ENCODE results near the gene SPATA1.

Gene SPATA1, protein sequence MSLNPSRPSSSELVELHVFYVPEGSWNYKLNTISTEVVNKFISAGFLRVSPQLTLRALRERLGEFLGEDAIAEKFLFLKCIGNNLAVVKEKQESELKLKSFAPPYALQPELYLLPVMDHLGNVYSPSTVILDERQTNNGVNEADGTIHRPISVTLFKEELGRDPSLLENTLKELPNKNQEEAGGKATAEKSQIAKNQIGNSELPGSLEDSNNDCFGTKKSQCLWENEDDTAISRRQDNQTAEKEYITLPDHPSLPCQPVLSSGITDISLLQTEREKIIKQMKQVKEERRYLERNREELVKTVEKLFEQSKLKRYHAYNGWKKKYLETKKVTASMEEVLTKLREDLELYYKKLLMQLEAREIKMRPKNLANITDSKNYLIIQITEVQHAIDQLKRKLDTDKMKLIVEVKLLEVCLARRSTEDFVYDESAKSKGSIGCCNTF

DNA sequence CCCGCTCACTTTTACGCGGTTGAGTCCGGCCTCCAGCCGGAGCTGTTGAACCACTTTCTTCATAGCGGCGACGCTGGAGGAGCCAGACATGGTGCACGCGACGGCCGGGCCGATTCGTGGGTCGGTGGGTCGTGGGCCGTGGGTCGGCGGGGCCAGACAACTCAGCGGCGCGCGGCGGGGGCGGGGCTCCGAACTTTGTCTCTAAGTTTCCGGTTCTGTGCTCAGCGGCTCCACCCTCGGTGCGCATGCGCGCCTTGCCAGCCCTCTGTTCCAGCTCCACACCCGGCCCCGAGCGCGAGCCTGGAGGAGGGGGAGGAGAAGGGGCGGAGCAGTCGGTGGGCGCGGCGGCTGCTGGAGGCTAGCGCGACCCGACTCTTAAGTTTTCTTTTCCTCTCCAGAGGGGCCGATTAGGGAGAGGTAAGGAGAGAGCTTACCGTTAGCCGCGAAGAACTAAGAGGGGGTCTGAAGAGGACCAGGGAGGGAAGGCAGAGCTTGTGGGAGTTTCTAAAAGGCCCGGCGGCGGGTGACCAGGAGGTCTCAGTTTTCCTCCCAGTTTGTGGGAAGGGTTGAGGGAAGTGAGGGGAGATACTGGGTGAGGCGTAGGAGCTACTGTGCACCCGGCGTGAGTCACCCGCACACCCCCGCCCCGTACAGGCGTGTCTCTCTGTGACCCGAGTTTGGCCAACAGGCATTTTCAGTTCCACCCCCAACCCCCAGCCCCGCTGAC, at the start of gene SPATA1, which contains the start of gene GNG5:
Gene SPATA1 (plus strand): TSS at position 385 of the 727 bp plus-strand sequence. CDS start 9,974 bp downstream, outside the sequence.
Gene GNG5 (minus strand): TSS at position 580 of the 727 bp plus-strand sequence. CDS start 490 bp downstream, at position 90.
- Mint-ChIP-seq H3K36me3 (ENCODE audit: low read depth) (peaks cover 31% of the 10 kb centered on the region), H3K27me3 (no peaks in the 10 kb centered on the region), H3K4me3 (peak within 1 kb of the TSS; percentile 93), H3K4me1 (ENCODE audit: low read depth) (peaks cover 52% of the 10 kb centered on the region), H3K9me3 (peaks cover 4% of the 10 kb centered on the region), H3K27ac (peak within 1 kb of the TSS; percentile 97)

- no peaks in the 10 kb centered on the region for H3K36me3 Mint-ChIP-seq (ENCODE audit: low read depth)
- no peaks in the 10 kb centered on the region for H3K4me1 Mint-ChIP-seq (ENCODE audit: low read depth)
- H3K9me3 Mint-ChIP-seq: no peaks in the 10 kb centered on the region
- H3K27ac Mint-ChIP-seq: no peak overlapping the region
- H3K4me3 Mint-ChIP-seq: no peak overlapping the region
- peaks cover 25% of the 10 kb centered on the region for H3K27me3 Mint-ChIP-seq
Observed at GRCh38 chr1:84462118-84462517, 44.1 kb upstream of the SPATA1 start.

- Mint-ChIP-seq H3K4me1 (ENCODE audit: low read depth) (no peaks in the 10 kb centered on the region), H3K4me3 (no peak overlapping the region), H3K27me3 (peaks cover 61% of the 10 kb centered on the region), H3K9me3 (no peaks in the 10 kb centered on the region), H3K36me3 (ENCODE audit: low read depth) (no peaks in the 10 kb centered on the region), H3K27ac (no peak overlapping the region)
Observed at GRCh38 chr1:84467298-84467697, 38.9 kb upstream of the SPATA1 start.

- H3K27ac Mint-ChIP-seq: no peak overlapping the region
- no peak overlapping the region for H3K4me3 Mint-ChIP-seq
- H3K4me1 Mint-ChIP-seq (ENCODE audit: low read depth): peaks cover 20% of the 10 kb centered on the region
- peaks cover 49% of the 10 kb centered on the region for H3K27me3 Mint-ChIP-seq
- H3K9me3 Mint-ChIP-seq: peaks cover 16% of the 10 kb centered on the region
- H3K36me3 Mint-ChIP-seq (ENCODE audit: low read depth): peaks cover 19% of the 10 kb centered on the region
Observed at GRCh38 chr1:84476225-84476624, 30.0 kb upstream of the SPATA1 start.

- peaks cover 43% of the 10 kb centered on the region for H3K4me1 Mint-ChIP-seq (ENCODE audit: low read depth)
- peaks cover 46% of the 10 kb centered on the region for H3K36me3 Mint-ChIP-seq (ENCODE audit: low read depth)
- peak within 1 kb of the TSS; percentile 99 for H3K27ac Mint-ChIP-seq
- peaks cover 16% of the 10 kb centered on the region for H3K9me3 Mint-ChIP-seq
- H3K27me3 Mint-ChIP-seq: peaks cover 23% of the 10 kb centered on the region
- peak within 1 kb of the TSS; percentile 100 for H3K4me3 Mint-ChIP-seq
Observed at GRCh38 chr1:84478876-84479868, 27.0 kb upstream of the SPATA1 start, which contains the start of gene RPF1. TSS of gene RPF1 (plus strand) at chr1:84479266. CDS start at chr1:84479282, 16 bp downstream.

DNA sequence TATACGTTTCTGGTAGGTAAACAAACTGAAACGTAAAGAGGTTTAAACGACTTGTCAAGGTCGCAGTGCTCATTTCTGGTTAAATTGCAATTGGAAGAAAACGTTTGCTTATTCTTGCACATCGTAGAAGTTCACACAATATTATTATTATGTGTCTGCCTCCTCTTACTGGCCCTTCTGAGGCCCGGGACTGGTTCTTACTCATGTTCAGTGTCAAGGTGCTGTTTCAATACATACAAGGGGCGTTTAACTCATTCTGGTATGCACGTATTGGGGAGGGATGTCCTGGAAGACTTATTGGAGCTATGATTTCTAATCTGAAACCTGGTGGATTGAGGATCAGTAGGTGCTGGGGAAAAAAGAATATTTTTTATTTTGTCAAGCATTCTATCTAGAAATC, 26.2 kb upstream of the SPATA1 start:
- Mint-ChIP-seq H3K36me3 (ENCODE audit: low read depth) (peaks cover 54% of the 10 kb centered on the region), H3K27me3 (peaks cover 17% of the 10 kb centered on the region), H3K4me3 (peak overlapping the region; percentile 100), H3K9me3 (peaks cover 16% of the 10 kb centered on the region), H3K4me1 (ENCODE audit: low read depth) (peaks cover 43% of the 10 kb centered on the region), H3K27ac (peak overlapping the region; percentile 70)

GRCh38 chr1:84480650-84481049, 25.5 kb upstream of the SPATA1 start:
- Mint-ChIP-seq H3K27ac (no peak overlapping the region), H3K27me3 (peaks cover 13% of the 10 kb centered on the region), H3K4me1 (ENCODE audit: low read depth) (peaks cover 46% of the 10 kb centered on the region), H3K36me3 (ENCODE audit: low read depth) (peaks cover 59% of the 10 kb centered on the region), H3K9me3 (peaks cover 16% of the 10 kb centered on the region), H3K4me3 (peak overlapping the region; percentile 71)

- peaks cover 10% of the 10 kb centered on the region for H3K27me3 Mint-ChIP-seq
- H3K27ac Mint-ChIP-seq: no peak overlapping the region
- H3K4me3 Mint-ChIP-seq: peak overlapping the region; percentile 68
- H3K36me3 Mint-ChIP-seq (ENCODE audit: low read depth): peaks cover 65% of the 10 kb centered on the region
- peaks cover 52% of the 10 kb centered on the region for H3K4me1 Mint-ChIP-seq (ENCODE audit: low read depth)
- H3K9me3 Mint-ChIP-seq: peaks cover 16% of the 10 kb centered on the region
Observed at GRCh38 chr1:84481317-84481716, 24.9 kb upstream of the SPATA1 start.

GRCh38 chr1:84488107-84488506, 18.1 kb upstream of the SPATA1 start:
- peaks cover 27% of the 10 kb centered on the region for H3K4me1 Mint-ChIP-seq (ENCODE audit: low read depth)
- H3K27ac Mint-ChIP-seq: no peak overlapping the region
- H3K27me3 Mint-ChIP-seq: no peaks in the 10 kb centered on the region
- peaks cover 81% of the 10 kb centered on the region for H3K36me3 Mint-ChIP-seq (ENCODE audit: low read depth)
- no peak overlapping the region for H3K4me3 Mint-ChIP-seq
- H3K9me3 Mint-ChIP-seq: no peaks in the 10 kb centered on the region

DNA sequence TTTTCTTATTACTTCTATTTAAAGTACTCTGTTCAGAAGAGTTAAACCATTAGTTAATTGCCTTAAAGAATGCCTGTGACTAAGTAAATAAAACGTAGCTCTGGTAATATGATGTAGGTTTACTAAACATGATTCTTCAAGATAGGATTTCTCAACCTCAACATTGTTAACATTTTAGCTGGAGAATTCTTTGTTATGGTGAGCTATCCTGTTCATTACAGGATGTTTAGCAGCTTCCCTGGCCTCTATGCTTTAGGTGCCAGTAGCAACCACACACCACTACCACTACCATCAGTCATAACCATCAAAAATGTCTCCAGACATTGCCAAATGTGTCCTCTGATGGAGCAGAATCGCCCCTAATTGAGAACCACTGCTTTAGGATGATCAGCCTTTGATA, 16.4 kb upstream of the SPATA1 start:
- peaks cover 20% of the 10 kb centered on the region for H3K4me1 Mint-ChIP-seq (ENCODE audit: low read depth)
- H3K9me3 Mint-ChIP-seq: no peaks in the 10 kb centered on the region
- peaks cover 77% of the 10 kb centered on the region for H3K36me3 Mint-ChIP-seq (ENCODE audit: low read depth)

GRCh38 chr1:84492726-84493125, 13.5 kb upstream of the SPATA1 start:
- Mint-ChIP-seq H3K4me3 (no peak overlapping the region), H3K27ac (no peak overlapping the region), H3K36me3 (ENCODE audit: low read depth) (peaks cover 80% of the 10 kb centered on the region), H3K27me3 (no peaks in the 10 kb centered on the region), H3K9me3 (no peaks in the 10 kb centered on the region), H3K4me1 (ENCODE audit: low read depth) (peaks cover 7% of the 10 kb centered on the region)

More for the DNA sequence above, 16.4 kb upstream of the SPATA1 start:
- H3K27ac Mint-ChIP-seq: peak overlapping the region; percentile 29
- H3K4me3 Mint-ChIP-seq: no peak overlapping the region
- no peaks in the 10 kb centered on the region for H3K27me3 Mint-ChIP-seq

GRCh38 chr1:84493747-84494146, 12.4 kb upstream of the SPATA1 start:
- Mint-ChIP-seq H3K27me3 (no peaks in the 10 kb centered on the region), H3K4me3 (no peak overlapping the region), H3K9me3 (no peaks in the 10 kb centered on the region), H3K27ac (no peak overlapping the region), H3K36me3 (ENCODE audit: low read depth) (peaks cover 86% of the 10 kb centered on the region), H3K4me1 (ENCODE audit: low read depth) (peaks cover 15% of the 10 kb centered on the region)

DNA sequence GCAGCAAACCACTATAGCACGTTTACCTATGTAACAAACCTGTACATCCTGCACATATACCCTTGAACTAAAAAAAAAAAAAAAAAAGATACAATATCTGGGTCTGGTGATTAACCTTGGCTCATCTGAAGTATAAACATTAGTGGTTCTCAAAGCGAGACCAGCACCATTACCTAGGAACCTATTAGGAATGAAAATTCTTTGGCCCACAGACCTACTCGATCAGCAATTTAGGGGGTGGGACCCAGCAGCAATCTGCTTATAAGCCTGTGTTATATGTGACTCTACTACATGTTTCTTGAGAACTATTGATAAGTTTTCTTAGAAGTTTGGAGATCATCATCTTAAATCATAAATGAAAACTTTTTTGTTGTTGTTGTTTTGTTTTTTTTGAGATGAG, 9.7 kb upstream of the SPATA1 start:
- Mint-ChIP-seq H3K9me3 (no peaks in the 10 kb centered on the region), H3K27ac (no peak overlapping the region), H3K27me3 (no peaks in the 10 kb centered on the region), H3K36me3 (ENCODE audit: low read depth) (peaks cover 87% of the 10 kb centered on the region), H3K4me1 (ENCODE audit: low read depth) (peaks cover 29% of the 10 kb centered on the region), H3K4me3 (no peak overlapping the region)

- H3K4me1 Mint-ChIP-seq (ENCODE audit: low read depth): peaks cover 39% of the 10 kb centered on the region
- H3K9me3 Mint-ChIP-seq: no peaks in the 10 kb centered on the region
- no peaks in the 10 kb centered on the region for H3K27me3 Mint-ChIP-seq
- no peak overlapping the region for H3K4me3 Mint-ChIP-seq
- H3K27ac Mint-ChIP-seq: peak overlapping the region; percentile 68
- peaks cover 79% of the 10 kb centered on the region for H3K36me3 Mint-ChIP-seq (ENCODE audit: low read depth)
Observed at GRCh38 chr1:84497631-84498275, 8.4 kb upstream of the SPATA1 start.
